Measurements from ENCODE around the gene CRIP3. TPM values are rescaled to one million over a fixed set of nuclear protein-coding genes. Genes with fewer than 3 reads are reported as not detected.

The CRIP3 gene
- total and polyA plus RNA-seq, 2 of the 8 experiments (the other 6 are each of a cell fraction or from before 2014, with no cell fraction given): 34.0 to 46.3 TPM

DNA sequence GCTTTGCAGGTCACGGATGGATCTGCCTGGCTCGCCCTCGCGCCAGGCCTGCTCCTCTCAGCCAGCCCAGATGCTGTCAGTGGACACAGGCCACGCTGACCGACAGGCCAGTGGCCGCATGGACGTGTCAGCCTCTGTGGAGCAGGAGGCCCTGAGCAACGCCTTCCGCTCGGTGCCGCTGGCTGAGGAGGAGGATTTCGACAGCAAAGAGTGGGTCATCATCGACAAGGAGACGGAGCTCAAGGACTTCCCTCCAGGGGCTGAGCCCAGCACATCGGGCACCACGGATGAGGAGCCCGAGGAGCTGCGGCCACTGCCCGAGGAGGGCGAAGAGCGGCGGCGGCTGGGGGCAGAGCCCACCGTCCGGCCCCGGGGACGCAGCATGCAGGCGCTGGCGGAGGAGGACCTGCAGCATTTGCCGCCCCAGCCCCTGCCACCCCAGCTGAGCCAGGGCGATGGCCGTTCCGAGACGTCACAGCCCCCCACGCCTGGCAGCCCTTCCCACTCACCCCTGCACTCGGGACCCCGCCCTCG, 45.8 kb downstream of the CRIP3 start (continued):
- TF ChIP-seq TEAD4 (IDR thresholded peaks at IDR 0.05; ENCODE audit: low read depth, low read length): no peak
- TF ChIP-seq SP2 (IDR thresholded peaks at IDR 0.05; ENCODE audit: low read length): no peak
- no peak for TF ChIP-seq BRCA1 (IDR thresholded peaks at IDR 0.05; ENCODE audit: low read depth, low read length)
- TF ChIP-seq RXRA (IDR thresholded peaks at IDR 0.05; ENCODE audit: insufficient read depth, low read depth, low read length): no peak
- no peak for TF ChIP-seq RBBP5 (IDR thresholded peaks at IDR 0.05; ENCODE audit: borderline replicate concordance, low read depth, low read length)
- no peak for TF ChIP-seq HDAC2 (IDR thresholded peaks at IDR 0.05; ENCODE audit: borderline replicate concordance in 1 of 2, low read depth in 2 of 2, low read length in 2 of 2)
